Epithelial cell of proximal tubule (primary cell): Measurements from ENCODE around the gene GID8. TPM values are rescaled to one million over a fixed set of nuclear protein-coding genes. Genes with fewer than 3 reads are reported as not detected.

ENCODE experiments used
- DNase-seq: peaks from one replicate; pipeline ENCODE4 v3.0.0-alpha.2; 2011; ENCODE audit warnings: low read depth
- H3K4me3 ChIP-seq: 2 replicates; pipeline ENCODE4 v1.5.1; 2011; ENCODE audit warnings: low read depth, mild to moderate bottlenecking, low read length
- total RNA-seq: library from RNA; depleted of rRNA; stranded (reverse); fragments of >200 nt; gene quantifications from 2 replicates; pipeline ENCODE4 v1.2.3, GENCODE V29; 2015
- TF ChIP-seq, protein P1 (sequence below): conservative IDR thresholded peaks from 2 replicates; pipeline ENCODE4 v1.5.1; 2012; ENCODE audit warnings: low read depth, mild to moderate bottlenecking, low read length

The GID8 gene
- total RNA-seq, 1 donor from 2014 or later = 23.6 TPM

- TF ChIP-seq, protein P1, sequence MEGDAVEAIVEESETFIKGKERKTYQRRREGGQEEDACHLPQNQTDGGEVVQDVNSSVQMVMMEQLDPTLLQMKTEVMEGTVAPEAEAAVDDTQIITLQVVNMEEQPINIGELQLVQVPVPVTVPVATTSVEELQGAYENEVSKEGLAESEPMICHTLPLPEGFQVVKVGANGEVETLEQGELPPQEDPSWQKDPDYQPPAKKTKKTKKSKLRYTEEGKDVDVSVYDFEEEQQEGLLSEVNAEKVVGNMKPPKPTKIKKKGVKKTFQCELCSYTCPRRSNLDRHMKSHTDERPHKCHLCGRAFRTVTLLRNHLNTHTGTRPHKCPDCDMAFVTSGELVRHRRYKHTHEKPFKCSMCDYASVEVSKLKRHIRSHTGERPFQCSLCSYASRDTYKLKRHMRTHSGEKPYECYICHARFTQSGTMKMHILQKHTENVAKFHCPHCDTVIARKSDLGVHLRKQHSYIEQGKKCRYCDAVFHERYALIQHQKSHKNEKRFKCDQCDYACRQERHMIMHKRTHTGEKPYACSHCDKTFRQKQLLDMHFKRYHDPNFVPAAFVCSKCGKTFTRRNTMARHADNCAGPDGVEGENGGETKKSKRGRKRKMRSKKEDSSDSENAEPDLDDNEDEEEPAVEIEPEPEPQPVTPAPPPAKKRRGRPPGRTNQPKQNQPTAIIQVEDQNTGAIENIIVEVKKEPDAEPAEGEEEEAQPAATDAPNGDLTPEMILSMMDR = no peak
- H3K4me3 ChIP-seq = no peak overlapping the region
- DNase-seq = no peak
Observed at GRCh38 chr20:62902926-62903615, 34.9 kb upstream of the GID8 start.

GRCh38 chr20:62905536-62906117 lies 32.3 kb upstream of the GID8 start:
- TF ChIP-seq, protein P1 = no peak
- no peak for DNase-seq
- H3K4me3 ChIP-seq = no peak overlapping the region

- TF ChIP-seq, protein P1 = no peak
- no peak overlapping the region for H3K4me3 ChIP-seq
- DNase-seq = no peak
Observed at GRCh38 chr20:62906209-62906608, 31.7 kb upstream of the GID8 start.

GRCh38 chr20:62906647-62907375 lies 31.1 kb upstream of the GID8 start:
- TF ChIP-seq, protein P1 = no peak
- H3K4me3 ChIP-seq = no peak overlapping the region
- no peak for DNase-seq

GRCh38 chr20:62907384-62908317 lies 30.3 kb upstream of the GID8 start:
- TF ChIP-seq, protein P1 = peak; percentile 53
- no peak overlapping the region for H3K4me3 ChIP-seq
- no peak for DNase-seq

DNA sequence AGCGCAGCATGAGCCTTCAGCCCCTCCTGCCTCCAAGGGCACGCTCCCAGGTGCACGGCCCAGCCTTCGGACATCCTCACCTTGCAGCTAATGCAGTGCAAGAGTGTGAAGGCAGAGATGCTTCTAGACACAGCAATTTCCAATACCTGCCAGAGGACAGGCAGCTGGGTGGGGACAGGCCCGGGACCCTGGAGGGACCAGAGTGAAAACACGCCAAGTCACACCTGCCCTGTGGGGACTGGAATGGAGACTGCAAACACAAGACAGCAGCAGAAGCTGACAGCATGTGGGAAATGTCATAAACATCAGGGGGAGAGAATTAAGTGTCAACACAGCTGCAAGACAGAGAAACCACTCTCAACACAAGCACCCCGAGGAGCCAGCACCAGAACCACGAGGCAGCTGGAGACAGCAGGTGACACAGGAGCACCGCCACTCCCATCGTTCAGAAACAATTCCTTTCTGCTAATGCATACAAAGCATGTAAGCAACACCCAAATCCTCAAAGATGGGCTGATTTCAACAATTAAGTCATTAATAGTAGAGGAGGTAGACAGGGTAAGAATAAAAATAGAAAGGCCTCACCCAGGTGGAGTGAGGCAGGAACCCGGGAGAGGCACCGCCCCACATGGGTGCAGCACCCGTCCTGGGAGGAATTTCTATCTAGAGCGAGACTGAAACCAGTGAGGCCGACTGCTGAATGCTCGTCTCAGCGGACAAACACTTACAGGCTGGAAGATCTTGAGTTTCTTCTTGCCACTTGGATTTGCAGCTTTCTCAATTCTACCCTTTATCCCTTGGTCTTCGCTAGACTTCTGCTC lies 28.8 kb upstream of the GID8 start:
- DNase-seq = no peak
- no peak overlapping the region for H3K4me3 ChIP-seq
- TF ChIP-seq, protein P1 = no peak
